Subcutaneous abdominal adipose tissue (tissue), 5 donors: ENCODE results near the gene TTLL5.
"Not testable (repeated sequence)": the region's sequence is repeated elsewhere in the genome, so short reads cannot be mapped to it uniquely, and the experiment has no call there.

ENCODE experiments used
- H3K27ac ChIP-seq: one replicate; pipeline ENCODE4 v1.7.0; 2013; ENCODE audit warnings: low read depth, mild to moderate bottlenecking, inconsistent platforms, low read length, moderate library complexity
- H3K27me3 ChIP-seq, 5 donors: one replicate each; pipeline ENCODE4 v1.7.0; 2013; ENCODE audit warnings: low read length in 5 of 5, inconsistent platforms in 1 of 5; ENCODE audit not compliant: control insufficient read depth in 5 of 5, insufficient read depth in 4 of 5
- H3K36me3 ChIP-seq, 5 donors: one replicate each; pipeline ENCODE4 v1.7.0; 2013; ENCODE audit warnings: low read length in 5 of 5; ENCODE audit not compliant: control insufficient read depth in 5 of 5, insufficient read depth in 5 of 5
- H3K4me1 ChIP-seq, 5 donors: one replicate each; pipeline ENCODE4 v1.7.0; 2013; ENCODE audit warnings: low read length in 5 of 5, mild to moderate bottlenecking in 3 of 5, moderate library complexity in 1 of 5; ENCODE audit not compliant: control insufficient read depth in 5 of 5, insufficient read depth in 5 of 5
- H3K4me3 ChIP-seq, 5 donors: one replicate each; pipeline ENCODE4 v1.7.0; 2013; ENCODE audit warnings: low read length in 5 of 5, low read depth in 1 of 5
- H3K9ac ChIP-seq, 5 donors: one replicate each; pipeline ENCODE4 v1.7.0; 2013; ENCODE audit warnings: low read length in 5 of 5, mild to moderate bottlenecking in 4 of 5, moderate library complexity in 3 of 5
- H3K9me3 ChIP-seq, 5 donors: one replicate each; pipeline ENCODE4 v1.7.0; 2013; ENCODE audit warnings: low read length in 5 of 5; ENCODE audit not compliant: control insufficient read depth in 5 of 5
- donor health status: healthy.
- donor health status: healthy.
- donor health status: healthy.
- donor health status: healthy.
- donor health status: healthy.

TTLL5 gene

GRCh38 chr14:75920421-75920820 is 259.4 kb downstream of the TTLL5 start:
- not testable (repeated sequence) for H3K4me1 ChIP-seq

GRCh38 chr14:75925141-75925840 is 264.2 kb downstream of the TTLL5 start:
- not testable (repeated sequence) for H3K4me1 ChIP-seq, H3K36me3 ChIP-seq, H3K27me3 ChIP-seq, H3K27ac ChIP-seq, H3K9me3 ChIP-seq, H3K4me3 ChIP-seq, H3K9ac ChIP-seq

More at GRCh38 chr14:75920421-75920820, 259.4 kb downstream of the TTLL5 start:
- H3K27me3 ChIP-seq, H3K9me3 ChIP-seq, H3K27ac ChIP-seq, H3K4me3 ChIP-seq, H3K36me3 ChIP-seq, H3K9ac ChIP-seq: not testable (repeated sequence)

- Histone ChIP-seq H3K9ac (no peak overlapping the region), H3K27ac (no peak overlapping the region), H3K27me3 (no peaks in the 10 kb centered on the region), H3K4me1 (peaks cover 0 to 4% (median 0%) of the 10 kb centered on the region in 5 donors), H3K36me3 (peaks cover 0 to 3% (median 0%) of the 10 kb centered on the region in 5 donors), H3K4me3 (no peak overlapping the region), H3K9me3 (no peaks in the 10 kb centered on the region)
Observed at GRCh38 chr14:75926431-75927115, 265.5 kb downstream of the TTLL5 start.

- no peaks in the 10 kb centered on the region for H3K9me3 ChIP-seq
- peaks cover 0 to 3% (median 0%) of the 10 kb centered on the region in 5 donors for H3K36me3 ChIP-seq
- no peak overlapping the region for H3K9ac ChIP-seq
- H3K27me3 ChIP-seq, result no peaks in the 10 kb centered on the region
- H3K27ac ChIP-seq, result no peak overlapping the region
- peaks cover 0 to 4% (median 0%) of the 10 kb centered on the region in 5 donors for H3K4me1 ChIP-seq
- H3K4me3 ChIP-seq, result no peak overlapping the region
Observed at GRCh38 chr14:75927564-75928087, 266.6 kb downstream of the TTLL5 start.

- no peaks in the 10 kb centered on the region for H3K27me3 ChIP-seq
- H3K27ac ChIP-seq, result no peak overlapping the region
- H3K9me3 ChIP-seq, result no peaks in the 10 kb centered on the region
- peaks cover 0 to 3% (median 0%) of the 10 kb centered on the region in 5 donors for H3K36me3 ChIP-seq
- peaks cover 0 to 4% (median 0%) of the 10 kb centered on the region in 5 donors for H3K4me1 ChIP-seq
- peak overlapping the region in 1 of 5 donors; percentile 65 for H3K9ac ChIP-seq
- no peak overlapping the region for H3K4me3 ChIP-seq
Observed at GRCh38 chr14:75928690-75929181, 267.7 kb downstream of the TTLL5 start.

GRCh38 chr14:75933712-75934296 is 272.8 kb downstream of the TTLL5 start:
- Histone ChIP-seq H3K27ac (no peak overlapping the region), H3K4me1 (no peaks in the 10 kb centered on the region), H3K9me3 (no peaks in the 10 kb centered on the region), H3K27me3 (no peaks in the 10 kb centered on the region), H3K4me3 (no peak overlapping the region), H3K36me3 (peaks cover 0 to 3% (median 0%) of the 10 kb centered on the region in 5 donors), H3K9ac (no peak overlapping the region)

GRCh38 chr14:75934998-75935628 is 274.1 kb downstream of the TTLL5 start:
- Histone ChIP-seq H3K36me3 (peaks cover 0 to 3% (median 0%) of the 10 kb centered on the region in 5 donors), H3K27ac (no peak overlapping the region), H3K4me1 (no peaks in the 10 kb centered on the region), H3K27me3 (no peaks in the 10 kb centered on the region), H3K9ac (no peak overlapping the region), H3K9me3 (no peaks in the 10 kb centered on the region), H3K4me3 (no peak overlapping the region)

- H3K9ac ChIP-seq, result no peak overlapping the region
- H3K9me3 ChIP-seq, result no peaks in the 10 kb centered on the region
- H3K27ac ChIP-seq, result no peak overlapping the region
- H3K36me3 ChIP-seq, result peaks cover 0 to 7% (median 0%) of the 10 kb centered on the region in 5 donors
- H3K4me1 ChIP-seq, result no peaks in the 10 kb centered on the region
- H3K4me3 ChIP-seq, result no peak overlapping the region
- H3K27me3 ChIP-seq, result no peaks in the 10 kb centered on the region
Observed at GRCh38 chr14:75939200-75939599, 278.2 kb downstream of the TTLL5 start.

- Histone ChIP-seq H3K9me3 (no peaks in the 10 kb centered on the region), H3K27ac (no peak overlapping the region), H3K9ac (no peak overlapping the region), H3K4me3 (no peak overlapping the region), H3K36me3 (peaks cover 0 to 7% (median 0%) of the 10 kb centered on the region in 5 donors), H3K4me1 (no peaks in the 10 kb centered on the region), H3K27me3 (no peaks in the 10 kb centered on the region)
Observed at GRCh38 chr14:75941030-75941429, 280.0 kb downstream of the TTLL5 start.
